HepG2 (cell line): Measurements from ENCODE around the gene TRIM37. TPM values are rescaled to one million over a fixed set of nuclear protein-coding genes. Genes with fewer than 3 reads are reported as not detected.

Source experiments
- GABPB1 ChIP-seq: IDR thresholded peaks from 2 replicates; pipeline ENCODE4 v1.6.1; 2016; ENCODE audit warnings: mild to moderate bottlenecking, missing genetic modification reagents, moderate library complexity, missing compliant biosample characterization
- GFI1 ChIP-seq: sonication (generic); formaldehyde crosslinking; IDR thresholded peaks from 2 replicates; pipeline ENCODE4 v1.5.0; 2020; ENCODE audit warnings: missing genetic modification reagents, mild to moderate bottlenecking, borderline replicate concordance
- GMEB1 ChIP-seq: sonication (generic); formaldehyde crosslinking; IDR thresholded peaks from 2 replicates; pipeline ENCODE4 v1.5.1; 2020; ENCODE audit warnings: missing genetic modification reagents, mild to moderate bottlenecking, borderline replicate concordance
- HNRNPUL1 ChIP-seq: fragments of 200-400 bp; formaldehyde crosslinking; IDR thresholded peaks from 2 replicates; pipeline ENCODE4 v1.6.1; 2017; ENCODE audit warnings: low read depth, mild to moderate bottlenecking, low read length, moderate library complexity
- IRX3 ChIP-seq: sonication (generic); formaldehyde crosslinking; IDR thresholded peaks from 2 replicates; pipeline ENCODE4 v1.8.1; 2023; ENCODE audit warnings: mild to moderate bottlenecking, low read depth, missing genetic modification reagents, borderline replicate concordance
- KLF12 ChIP-seq: sonication (generic); formaldehyde crosslinking; IDR thresholded peaks from 2 replicates; pipeline ENCODE4 v1.4.0; 2020; ENCODE audit warnings: missing genetic modification reagents, borderline replicate concordance
- NRL ChIP-seq: sonication (generic); formaldehyde crosslinking; IDR thresholded peaks from 2 replicates; pipeline ENCODE4 v1.5.0; 2020; ENCODE audit warnings: missing genetic modification reagents, mild to moderate bottlenecking, moderate library complexity, borderline replicate concordance
- RAD21 ChIP-seq: fragments of 450-650 bp; formaldehyde crosslinking; IDR thresholded peaks from 2 replicates; pipeline ENCODE4 v1.5.0; 2020; ENCODE audit warnings: mild to moderate bottlenecking
- TARDBP ChIP-seq: sonication (generic); formaldehyde crosslinking; IDR thresholded peaks from 2 replicates; pipeline ENCODE4 v1.8.0; 2022; ENCODE audit warnings: mild to moderate bottlenecking, missing genetic modification reagents
- XRCC5 ChIP-seq: fragments of 200-400 bp; formaldehyde crosslinking; optimal IDR thresholded peaks from 2 replicates; pipeline ENCODE3; 2017; ENCODE audit warnings: mild to moderate bottlenecking, low read length
- ZHX1 ChIP-seq: sonication (generic); formaldehyde crosslinking; IDR thresholded peaks from 2 replicates; pipeline ENCODE4 v1.8.1; 2022; ENCODE audit warnings: low read depth, mild to moderate bottlenecking, missing genetic modification reagents
- ZNF317 ChIP-seq: sonication (generic); formaldehyde crosslinking; IDR thresholded peaks from 2 replicates; pipeline ENCODE4 v1.5.0; 2020; ENCODE audit warnings: mild to moderate bottlenecking, missing genetic modification reagents
- ZNF431 ChIP-seq: sonication (generic); formaldehyde crosslinking; IDR thresholded peaks from 2 replicates; pipeline ENCODE4 v1.9.0; 2022; ENCODE audit warnings: missing genetic modification reagents, low read depth, mild to moderate bottlenecking, borderline replicate concordance
- ZNF629 ChIP-seq: sonication (generic); formaldehyde crosslinking; conservative IDR thresholded peaks from 2 replicates; pipeline ENCODE4 v1.5.0; 2020; ENCODE audit warnings: missing genetic modification reagents
- ZNF790 ChIP-seq: sonication (generic); formaldehyde crosslinking; IDR thresholded peaks from 2 replicates; pipeline ENCODE4 v1.8.0; 2022; ENCODE audit warnings: missing genetic modification reagents, mild to moderate bottlenecking, borderline replicate concordance
- polyA plus RNA-seq, 8 experiments: library from polyadenylated mRNA; depleted of rRNA in 3 of 8; stranded (reverse) in 7 of 8; unstranded in 1 of 8; fragments of >200 nt; fragmentation: Illumina TruSeq in 4 of 8; extraction: Trizol in 4 of 8; gene quantifications; 2 replicates each; pipeline versions ENCODE4 v1.2.1 to v1.2.3, GENCODE V29; 2011 to 2016; ENCODE audit warnings: low read depth in 4 of 8, missing spikeins in 1 of 8, mixed read lengths in 1 of 8; ENCODE audit not compliant: insufficient read depth in 1 of 8
- total RNA-seq, 5 experiments: library from RNA; depleted of rRNA; stranded (reverse); fragments of >200 nt; fragmentation: Illumina TruSeq; extraction: Trizol; gene quantifications; 2 replicates each; pipeline ENCODE4 v1.2.3, GENCODE V29; 2016; ENCODE audit warnings: low read depth in 1 of 5
- TF ChIP-seq, protein P1 (sequence below), 2 experiments: IDR thresholded peaks; 2 replicates each; pipeline ENCODE4 v1.6.1; 2011 to 2012; ENCODE audit warnings: low read length in 2 of 2, borderline replicate concordance in 1 of 2, low read depth in 1 of 2, mild to moderate bottlenecking in 1 of 2, moderate library complexity in 1 of 2
- TF ChIP-seq, protein P2 (sequence below): sonication (generic); formaldehyde crosslinking; IDR thresholded peaks from 2 replicates; pipeline ENCODE4 v1.4.0; 2020; ENCODE audit warnings: mild to moderate bottlenecking, low read depth, missing genetic modification reagents
- TF ChIP-seq, protein P3 (sequence below): fragments of 450-650 bp; IDR thresholded peaks from 2 replicates; pipeline ENCODE4 v1.6.1; 2016

The TRIM37 gene
- total and polyA plus RNA-seq, 2 of the 13 experiments (the other 11 are each of a cell fraction or from before 2014, with no cell fraction given) = 12.4 to 39.1 TPM

GRCh38 chr17:59155439-59156177 is 48.9 kb upstream of the TRIM37 start, which contains the start of gene PRR11 (continued):
- TF ChIP-seq GMEB1 (CRISPR knock-in tag) = no peak
- no peak; the same call in 1 of the 2 replicates for TF ChIP-seq ZHX1 (CRISPR knock-in tag)
- TF ChIP-seq ZNF629 (CRISPR knock-in tag) = no peak
- TF ChIP-seq GFI1 (CRISPR knock-in tag) = no peak
- TF ChIP-seq, protein P1, sequence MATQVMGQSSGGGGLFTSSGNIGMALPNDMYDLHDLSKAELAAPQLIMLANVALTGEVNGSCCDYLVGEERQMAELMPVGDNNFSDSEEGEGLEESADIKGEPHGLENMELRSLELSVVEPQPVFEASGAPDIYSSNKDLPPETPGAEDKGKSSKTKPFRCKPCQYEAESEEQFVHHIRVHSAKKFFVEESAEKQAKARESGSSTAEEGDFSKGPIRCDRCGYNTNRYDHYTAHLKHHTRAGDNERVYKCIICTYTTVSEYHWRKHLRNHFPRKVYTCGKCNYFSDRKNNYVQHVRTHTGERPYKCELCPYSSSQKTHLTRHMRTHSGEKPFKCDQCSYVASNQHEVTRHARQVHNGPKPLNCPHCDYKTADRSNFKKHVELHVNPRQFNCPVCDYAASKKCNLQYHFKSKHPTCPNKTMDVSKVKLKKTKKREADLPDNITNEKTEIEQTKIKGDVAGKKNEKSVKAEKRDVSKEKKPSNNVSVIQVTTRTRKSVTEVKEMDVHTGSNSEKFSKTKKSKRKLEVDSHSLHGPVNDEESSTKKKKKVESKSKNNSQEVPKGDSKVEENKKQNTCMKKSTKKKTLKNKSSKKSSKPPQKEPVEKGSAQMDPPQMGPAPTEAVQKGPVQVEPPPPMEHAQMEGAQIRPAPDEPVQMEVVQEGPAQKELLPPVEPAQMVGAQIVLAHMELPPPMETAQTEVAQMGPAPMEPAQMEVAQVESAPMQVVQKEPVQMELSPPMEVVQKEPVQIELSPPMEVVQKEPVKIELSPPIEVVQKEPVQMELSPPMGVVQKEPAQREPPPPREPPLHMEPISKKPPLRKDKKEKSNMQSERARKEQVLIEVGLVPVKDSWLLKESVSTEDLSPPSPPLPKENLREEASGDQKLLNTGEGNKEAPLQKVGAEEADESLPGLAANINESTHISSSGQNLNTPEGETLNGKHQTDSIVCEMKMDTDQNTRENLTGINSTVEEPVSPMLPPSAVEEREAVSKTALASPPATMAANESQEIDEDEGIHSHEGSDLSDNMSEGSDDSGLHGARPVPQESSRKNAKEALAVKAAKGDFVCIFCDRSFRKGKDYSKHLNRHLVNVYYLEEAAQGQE (IDR thresholded peaks at IDR 0.05; ENCODE audit: borderline replicate concordance in 1 of 2, low read depth in 1 of 2, low read length in 2 of 2) = no peak
- TF ChIP-seq, protein P2, sequence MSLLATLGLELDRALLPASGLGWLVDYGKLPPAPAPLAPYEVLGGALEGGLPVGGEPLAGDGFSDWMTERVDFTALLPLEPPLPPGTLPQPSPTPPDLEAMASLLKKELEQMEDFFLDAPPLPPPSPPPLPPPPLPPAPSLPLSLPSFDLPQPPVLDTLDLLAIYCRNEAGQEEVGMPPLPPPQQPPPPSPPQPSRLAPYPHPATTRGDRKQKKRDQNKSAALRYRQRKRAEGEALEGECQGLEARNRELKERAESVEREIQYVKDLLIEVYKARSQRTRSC (CRISPR knock-in tag) = no peak
- no peak for TF ChIP-seq RAD21 (CRISPR knock-in tag)
- TF ChIP-seq XRCC5 = peak; percentile 9
- TF ChIP-seq NRL = no peak
- no peak; the same call in 1 of the 2 replicates for TF ChIP-seq ZNF431 (CRISPR knock-in tag)
- TF ChIP-seq ZNF317 (CRISPR knock-in tag) = no peak
- peak; percentile 86; the same call in 1 of the 2 replicates for TF ChIP-seq IRX3 (CRISPR knock-in tag)
- TF ChIP-seq HNRNPUL1 = no peak
- TF ChIP-seq GABPB1 = no peak
- no peak for TF ChIP-seq KLF12 (CRISPR knock-in tag)
- no peak for TF ChIP-seq ZNF790
- peak; percentile 53; the same call in 1 of the 2 replicates for TF ChIP-seq TARDBP
- TF ChIP-seq, protein P3, sequence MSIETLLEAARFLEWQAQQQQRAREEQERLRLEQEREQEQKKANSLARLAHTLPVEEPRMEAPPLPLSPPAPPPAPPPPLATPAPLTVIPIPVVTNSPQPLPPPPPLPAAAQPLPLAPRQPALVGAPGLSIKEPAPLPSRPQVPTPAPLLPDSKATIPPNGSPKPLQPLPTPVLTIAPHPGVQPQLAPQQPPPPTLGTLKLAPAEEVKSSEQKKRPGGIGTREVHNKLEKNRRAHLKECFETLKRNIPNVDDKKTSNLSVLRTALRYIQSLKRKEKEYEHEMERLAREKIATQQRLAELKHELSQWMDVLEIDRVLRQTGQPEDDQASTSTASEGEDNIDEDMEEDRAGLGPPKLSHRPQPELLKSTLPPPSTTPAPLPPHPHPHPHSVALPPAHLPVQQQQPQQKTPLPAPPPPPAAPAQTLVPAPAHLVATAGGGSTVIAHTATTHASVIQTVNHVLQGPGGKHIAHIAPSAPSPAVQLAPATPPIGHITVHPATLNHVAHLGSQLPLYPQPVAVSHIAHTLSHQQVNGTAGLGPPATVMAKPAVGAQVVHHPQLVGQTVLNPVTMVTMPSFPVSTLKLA = 0 out of 2 replicates have a peak, but pooled peaks have one; percentile 5
